ENCODE measurements around the gene POLR2I. TPM values are rescaled to one million over a fixed set of nuclear protein-coding genes. Genes with fewer than 3 reads are reported as not detected.

Gene POLR2I
- total RNA-seq, 1 experiment from 2014 or later = 133 TPM

DNA sequence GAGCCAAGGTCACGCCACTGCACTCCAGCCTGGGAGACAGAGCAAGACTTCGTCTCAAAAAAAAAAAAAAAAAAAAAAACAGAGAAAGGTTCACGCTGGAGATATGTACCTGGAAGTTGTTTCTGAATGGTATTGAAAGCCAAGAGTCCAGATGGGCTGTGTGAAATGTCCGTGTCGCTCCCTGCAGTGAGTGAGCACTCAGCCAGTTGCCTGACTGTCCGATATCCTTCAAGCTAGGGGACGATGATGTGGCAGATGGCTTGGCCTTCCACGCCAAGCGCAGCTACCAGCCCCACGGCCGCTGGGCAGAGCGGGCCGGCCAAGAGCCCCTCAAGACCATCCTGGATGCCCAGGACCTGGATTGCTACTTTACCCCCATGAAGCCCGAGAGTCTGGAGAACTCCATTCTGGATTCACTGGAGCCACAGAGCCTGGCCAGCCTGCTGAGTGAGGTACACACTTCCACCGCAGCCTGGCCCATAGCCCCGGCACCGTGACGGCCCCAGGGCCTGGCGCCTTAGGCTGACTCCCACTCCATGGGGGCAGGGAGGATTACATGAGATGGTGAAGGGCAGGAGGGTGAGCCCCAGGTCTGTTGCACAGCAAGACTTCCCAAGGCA, 15.4 kb downstream of the POLR2I start:
- Histone ChIP-seq H3K27ac (ENCODE audit: low read depth, low read length, poor library complexity, severe bottlenecking) (peak overlapping the region; percentile 13), H3K9me3 (ENCODE audit: low read depth, low read length, poor library complexity, severe bottlenecking) (no peaks in the 10 kb centered on the region), H3K36me3 (ENCODE audit: insufficient read depth, low read length, poor library complexity, severe bottlenecking) (peaks cover 37% of the 10 kb centered on the region), H3K27me3 (replicated peaks; ENCODE audit: insufficient read depth, low read depth, low read length, poor library complexity) (no peaks in the 10 kb centered on the region), H3K4me1 (ENCODE audit: insufficient read depth, low read length, poor library complexity, severe bottlenecking) (no peaks in the 10 kb centered on the region), H3K4me3 (ENCODE audit: low read depth, low read length, poor library complexity, severe bottlenecking) (no peak overlapping the region)
- CTCF ChIA-PET = interaction anchor here (0.6 kb wide), 1 partner anchor 212 kb away, joined by 4 read pairs; no protein-coding TSS in a partner anchor
- TF ChIP-seq, protein P1, sequence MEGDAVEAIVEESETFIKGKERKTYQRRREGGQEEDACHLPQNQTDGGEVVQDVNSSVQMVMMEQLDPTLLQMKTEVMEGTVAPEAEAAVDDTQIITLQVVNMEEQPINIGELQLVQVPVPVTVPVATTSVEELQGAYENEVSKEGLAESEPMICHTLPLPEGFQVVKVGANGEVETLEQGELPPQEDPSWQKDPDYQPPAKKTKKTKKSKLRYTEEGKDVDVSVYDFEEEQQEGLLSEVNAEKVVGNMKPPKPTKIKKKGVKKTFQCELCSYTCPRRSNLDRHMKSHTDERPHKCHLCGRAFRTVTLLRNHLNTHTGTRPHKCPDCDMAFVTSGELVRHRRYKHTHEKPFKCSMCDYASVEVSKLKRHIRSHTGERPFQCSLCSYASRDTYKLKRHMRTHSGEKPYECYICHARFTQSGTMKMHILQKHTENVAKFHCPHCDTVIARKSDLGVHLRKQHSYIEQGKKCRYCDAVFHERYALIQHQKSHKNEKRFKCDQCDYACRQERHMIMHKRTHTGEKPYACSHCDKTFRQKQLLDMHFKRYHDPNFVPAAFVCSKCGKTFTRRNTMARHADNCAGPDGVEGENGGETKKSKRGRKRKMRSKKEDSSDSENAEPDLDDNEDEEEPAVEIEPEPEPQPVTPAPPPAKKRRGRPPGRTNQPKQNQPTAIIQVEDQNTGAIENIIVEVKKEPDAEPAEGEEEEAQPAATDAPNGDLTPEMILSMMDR (conservative IDR thresholded peaks at IDR 0.05; ENCODE audit: low read depth, low read length) = no peak
- TF ChIP-seq EZH2 (IDR thresholded peaks at IDR 0.05; ENCODE audit: borderline replicate concordance, low read depth, low read length, poor library complexity, severe bottlenecking) = no peak
- no peak for DNase-seq (ENCODE audit: low spot score)
- POLR2A ChIA-PET (ENCODE audit: low non-redundant PET) = no interaction called here
- BruUV-seq (replicated peaks) = no TSS peak
- intact Hi-C loops (cut with micrococcal nuclease; ENCODE audit: unreplicated experiment) = no loop called here

DNA sequence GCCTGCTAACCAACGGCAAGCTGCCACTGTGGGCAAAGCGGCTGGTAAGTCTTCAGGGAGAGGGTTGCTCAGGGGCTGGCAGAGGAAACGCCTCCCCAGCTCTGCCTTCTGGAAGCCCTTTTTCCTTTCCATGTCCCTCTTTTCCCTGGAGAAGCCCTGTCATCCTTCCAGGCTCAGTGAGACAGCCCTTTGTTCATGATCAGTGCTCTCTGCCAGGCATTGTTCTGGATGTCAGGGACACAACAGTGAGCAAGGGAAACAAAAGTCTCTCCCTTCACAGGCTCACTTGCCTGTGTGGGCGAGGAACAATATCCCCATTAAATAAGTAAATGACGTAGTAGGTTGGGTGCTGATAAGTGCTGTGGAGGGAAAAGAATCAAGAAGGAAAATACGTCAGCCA, 17.6 kb downstream of the POLR2I start:
- no TSS peak for BruUV-seq (replicated peaks)
- H3K27ac ChIP-seq (ENCODE audit: low read depth, low read length, poor library complexity, severe bottlenecking) = no peak overlapping the region
- no peaks in the 10 kb centered on the region for H3K27me3 ChIP-seq (replicated peaks; ENCODE audit: insufficient read depth, low read depth, low read length, poor library complexity)
- H3K9me3 ChIP-seq (ENCODE audit: low read depth, low read length, poor library complexity, severe bottlenecking) = no peaks in the 10 kb centered on the region
- no peak for DNase-seq (ENCODE audit: low spot score)
- no peaks in the 10 kb centered on the region for H3K4me1 ChIP-seq (ENCODE audit: insufficient read depth, low read length, poor library complexity, severe bottlenecking)
- TF ChIP-seq EZH2 (IDR thresholded peaks at IDR 0.05; ENCODE audit: borderline replicate concordance, low read depth, low read length, poor library complexity, severe bottlenecking) = no peak
- TF ChIP-seq, protein P1 (conservative IDR thresholded peaks at IDR 0.05; ENCODE audit: low read depth, low read length) = no peak
- intact Hi-C loops (cut with micrococcal nuclease; ENCODE audit: unreplicated experiment) = no loop called here
- H3K36me3 ChIP-seq (ENCODE audit: insufficient read depth, low read length, poor library complexity, severe bottlenecking) = peaks cover 35% of the 10 kb centered on the region
- POLR2A ChIA-PET (ENCODE audit: low non-redundant PET) = no interaction called here
- CTCF ChIA-PET = no interaction called here
- no peak overlapping the region for H3K4me3 ChIP-seq (ENCODE audit: low read depth, low read length, poor library complexity, severe bottlenecking)

DNA sequence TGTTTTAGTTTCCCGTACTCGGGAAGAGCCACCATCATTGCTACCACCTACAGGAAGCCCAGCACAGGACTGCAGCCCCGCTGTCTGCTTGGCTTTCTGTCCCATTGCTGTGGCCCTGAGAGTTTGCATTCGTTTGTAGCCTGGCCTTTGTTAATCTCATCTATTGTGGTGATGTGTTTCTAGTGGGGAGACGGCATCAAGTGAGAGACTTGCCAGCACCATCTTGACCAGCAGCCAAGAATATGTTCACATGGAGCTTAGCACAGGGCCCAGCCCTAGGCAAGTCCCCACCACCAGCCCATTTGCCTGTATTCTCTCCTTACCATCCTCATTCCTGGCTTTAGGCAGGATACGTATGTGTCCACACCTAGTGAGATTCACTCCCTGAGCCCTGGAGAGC, 21.0 kb downstream of the POLR2I start:
- ChIA-PET POLR2A (ENCODE audit: low non-redundant PET) (no interaction called here), CTCF (no interaction called here)
- Histone ChIP-seq H3K4me1 (ENCODE audit: insufficient read depth, low read length, poor library complexity, severe bottlenecking) (no peaks in the 10 kb centered on the region), H3K27me3 (replicated peaks; ENCODE audit: insufficient read depth, low read depth, low read length, poor library complexity) (no peaks in the 10 kb centered on the region), H3K4me3 (ENCODE audit: low read depth, low read length, poor library complexity, severe bottlenecking) (no peak overlapping the region), H3K27ac (ENCODE audit: low read depth, low read length, poor library complexity, severe bottlenecking) (no peak overlapping the region), H3K36me3 (ENCODE audit: insufficient read depth, low read length, poor library complexity, severe bottlenecking) (peaks cover 44% of the 10 kb centered on the region), H3K9me3 (ENCODE audit: low read depth, low read length, poor library complexity, severe bottlenecking) (no peaks in the 10 kb centered on the region)
- TF ChIP-seq, protein P1 (conservative IDR thresholded peaks at IDR 0.05; ENCODE audit: low read depth, low read length) = no peak
- BruUV-seq (replicated peaks) = no TSS peak
- intact Hi-C loops (cut with micrococcal nuclease; ENCODE audit: unreplicated experiment) = no loop called here
- DNase-seq (ENCODE audit: low spot score) = no peak
